Right atrium auricular region (tissue), 2 donors: ENCODE measurements around the gene USP22. TPM values are rescaled to one million over a fixed set of nuclear protein-coding genes. Genes with fewer than 3 reads are reported as not detected.
A peak's percentile ranks its signal among the peaks of the same experiment; 100 is the strongest.

Experiments used
- DNase-seq: peaks from one replicate; pipeline ENCODE4 v3.0.0-alpha.2; 2019; ENCODE audit warnings: low spot score
- H3K27ac ChIP-seq, 2 donors: fragments of 200-600 bp; sonication (generic); 1 replicate in 1 of 2; 2 replicates in 1 of 2; pipeline ENCODE4 v1.5.1; 2016 to 2019
- H3K27me3 ChIP-seq, 2 donors: fragments of 200-600 bp; sonication (generic); one replicate each; pipeline versions ENCODE4 v1.5.1 to v1.6.0; 2017 to 2019
- H3K36me3 ChIP-seq: fragments of 200-600 bp; sonication (generic); one replicate; pipeline ENCODE4 v1.5.1; 2016
- H3K4me1 ChIP-seq, 2 donors: fragments of 200-600 bp; sonication (generic); one replicate each; pipeline versions ENCODE4 v1.5.1 to v1.6.0; 2017 to 2019
- H3K4me3 ChIP-seq, 2 donors: fragments of 200-600 bp; sonication (generic); 1 replicate in 1 of 2; 2 replicates in 1 of 2; pipeline ENCODE4 v1.5.1; 2017 to 2019; ENCODE audit warnings: mild to moderate bottlenecking in 1 of 2, moderate library complexity in 1 of 2
- H3K9me3 ChIP-seq, 2 donors: fragments of 200-600 bp; sonication (generic); one replicate each; pipeline ENCODE4 v1.5.1; 2019
- total RNA-seq, 2 donors: library from RNA; depleted of rRNA; stranded (reverse); fragments of >200 nt; gene quantifications; one replicate each; pipeline ENCODE4 v1.1.0, GENCODE V29; 2016
- TF ChIP-seq, protein P1 (sequence below), 2 donors: fragments of 200-600 bp; sonication (generic); IDR thresholded peaks; one replicate each; pipeline ENCODE4 v1.5.1; 2019; ENCODE audit warnings: antibody characterized with exemption in 2 of 2

The USP22 gene
- total RNA-seq, 2 donors from 2014 or later, result 151 to 179 TPM

DNA sequence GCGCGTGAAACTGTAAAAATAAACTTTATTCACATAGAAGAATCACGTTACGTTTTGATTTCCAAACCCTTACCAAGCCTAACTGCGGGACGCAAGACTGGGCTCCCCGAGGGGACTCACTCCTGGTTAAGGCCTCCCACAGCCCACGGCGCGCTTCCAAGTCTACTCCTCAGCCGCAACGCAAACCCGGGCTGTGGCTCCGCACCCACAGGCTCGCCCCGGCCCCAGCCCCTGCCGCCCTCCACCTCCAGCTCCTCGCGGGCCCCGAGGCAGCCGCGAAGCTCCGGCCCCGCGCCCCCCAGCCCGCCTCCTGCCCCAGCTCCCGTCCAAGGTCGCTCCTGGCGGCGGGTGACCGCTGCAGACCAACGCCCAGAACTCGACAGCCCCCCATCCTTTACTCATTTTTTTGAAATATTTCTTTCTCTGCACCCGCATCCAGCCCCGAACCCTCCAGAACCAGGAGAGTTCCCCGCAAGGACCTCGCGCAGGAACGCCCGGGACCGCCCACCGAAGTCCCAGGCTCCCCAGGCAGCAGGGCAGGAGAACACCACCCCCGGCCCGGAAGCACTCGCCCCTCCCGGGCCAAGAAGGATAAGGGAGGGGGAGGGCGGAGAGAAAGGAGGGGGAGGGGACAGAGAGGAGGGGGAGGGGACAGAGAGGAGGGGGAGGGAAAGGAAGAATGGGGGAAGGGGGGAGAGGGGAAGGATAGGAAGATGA is 912 bp downstream of the USP22 start:
- peak overlapping the region; percentile 92 to 94 for H3K4me3 ChIP-seq
- H3K9me3 ChIP-seq, result no peaks in the 10 kb centered on the region
- H3K27ac ChIP-seq, result peak overlapping the region; percentile 99 to 100
- H3K36me3 ChIP-seq, result no peaks in the 10 kb centered on the region
- TF ChIP-seq, protein P1, sequence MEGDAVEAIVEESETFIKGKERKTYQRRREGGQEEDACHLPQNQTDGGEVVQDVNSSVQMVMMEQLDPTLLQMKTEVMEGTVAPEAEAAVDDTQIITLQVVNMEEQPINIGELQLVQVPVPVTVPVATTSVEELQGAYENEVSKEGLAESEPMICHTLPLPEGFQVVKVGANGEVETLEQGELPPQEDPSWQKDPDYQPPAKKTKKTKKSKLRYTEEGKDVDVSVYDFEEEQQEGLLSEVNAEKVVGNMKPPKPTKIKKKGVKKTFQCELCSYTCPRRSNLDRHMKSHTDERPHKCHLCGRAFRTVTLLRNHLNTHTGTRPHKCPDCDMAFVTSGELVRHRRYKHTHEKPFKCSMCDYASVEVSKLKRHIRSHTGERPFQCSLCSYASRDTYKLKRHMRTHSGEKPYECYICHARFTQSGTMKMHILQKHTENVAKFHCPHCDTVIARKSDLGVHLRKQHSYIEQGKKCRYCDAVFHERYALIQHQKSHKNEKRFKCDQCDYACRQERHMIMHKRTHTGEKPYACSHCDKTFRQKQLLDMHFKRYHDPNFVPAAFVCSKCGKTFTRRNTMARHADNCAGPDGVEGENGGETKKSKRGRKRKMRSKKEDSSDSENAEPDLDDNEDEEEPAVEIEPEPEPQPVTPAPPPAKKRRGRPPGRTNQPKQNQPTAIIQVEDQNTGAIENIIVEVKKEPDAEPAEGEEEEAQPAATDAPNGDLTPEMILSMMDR (IDR thresholded peaks at IDR 0.05), result no peak
- H3K27me3 ChIP-seq, result no peaks in the 10 kb centered on the region
- DNase-seq, result peak; percentile 89
- H3K4me1 ChIP-seq, result peaks cover 0 to 49% of the 10 kb centered on the region in 2 donors

DNA sequence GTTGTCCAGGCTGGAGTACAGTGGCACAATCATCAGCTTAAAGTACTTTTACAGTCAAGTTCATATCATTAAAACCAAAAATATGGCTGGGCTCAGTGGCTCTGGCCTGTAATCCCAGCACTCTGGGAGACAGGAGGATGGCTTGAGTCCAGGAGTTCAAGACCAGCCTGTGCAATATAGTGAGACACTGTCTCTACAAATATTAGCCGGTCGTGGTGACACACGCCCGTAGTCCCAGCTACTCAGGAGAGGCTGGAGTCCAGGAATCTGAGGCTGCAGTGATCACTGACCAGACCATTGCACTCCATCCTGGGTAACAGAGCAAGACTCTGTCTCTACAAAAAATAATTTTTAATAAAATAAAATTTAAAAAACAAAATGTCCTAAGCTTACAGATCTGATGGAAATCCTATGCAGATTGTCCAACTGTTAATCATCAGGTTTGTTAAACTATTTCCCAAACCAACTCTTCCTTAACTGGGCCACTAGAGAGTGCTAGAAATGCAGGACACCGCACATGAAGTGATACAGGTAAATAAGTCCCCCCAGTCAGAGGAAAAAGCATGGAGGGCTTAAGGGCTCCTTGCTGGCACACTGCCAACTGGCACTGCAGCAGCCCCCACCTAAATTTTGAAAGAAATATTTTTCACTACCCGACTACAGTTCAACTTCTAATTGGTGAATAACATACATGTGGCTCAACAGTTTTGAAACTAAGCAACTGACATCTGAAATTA is 2.8 kb downstream of the USP22 start:
- peak overlapping the region; percentile 99 to 100 for H3K27ac ChIP-seq
- H3K4me3 ChIP-seq, result peak overlapping the region in 1 of 2 donors; percentile 92
- TF ChIP-seq, protein P1 (IDR thresholded peaks at IDR 0.05), result peak in 1 of 2 donors; percentile 47
- no peak for DNase-seq
- H3K27me3 ChIP-seq, result no peaks in the 10 kb centered on the region
- H3K36me3 ChIP-seq, result no peaks in the 10 kb centered on the region
- H3K4me1 ChIP-seq, result peaks cover 0 to 66% of the 10 kb centered on the region in 2 donors
- H3K9me3 ChIP-seq, result no peaks in the 10 kb centered on the region

DNA sequence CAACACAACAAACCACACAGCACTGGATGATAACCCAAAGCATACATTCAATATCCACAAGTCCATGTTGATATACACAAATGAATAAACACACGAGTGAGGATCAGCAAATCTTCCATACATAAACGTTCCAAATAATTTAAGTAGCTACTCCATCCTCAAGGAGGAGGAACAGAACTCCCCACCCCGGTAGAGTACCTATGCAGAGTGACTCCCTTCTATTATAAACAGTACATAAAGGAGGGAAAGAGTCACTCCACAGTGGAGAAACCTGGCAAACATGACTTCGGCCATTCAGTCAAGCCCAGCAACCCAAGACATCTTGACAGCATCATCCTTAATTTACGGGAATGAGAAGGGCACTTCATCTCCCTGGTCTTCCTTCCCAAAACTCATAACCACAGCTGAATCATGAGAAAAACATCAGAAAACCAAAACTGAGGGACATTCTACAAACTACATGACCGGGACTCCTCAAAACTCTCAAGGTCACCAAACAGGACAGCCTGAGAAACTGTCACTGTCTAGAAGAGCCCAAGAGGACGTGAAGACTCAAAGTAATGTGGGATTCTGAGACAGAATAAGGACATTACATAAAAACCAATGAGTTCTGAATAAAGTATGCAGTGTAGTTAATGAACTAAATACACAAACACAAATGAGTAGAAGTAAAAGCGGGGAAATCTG is 5.6 kb downstream of the USP22 start:
- H3K4me3 ChIP-seq, result no peak overlapping the region
- H3K36me3 ChIP-seq, result no peaks in the 10 kb centered on the region
- no peaks in the 10 kb centered on the region for H3K9me3 ChIP-seq
- H3K4me1 ChIP-seq, result peaks cover 0 to 86% of the 10 kb centered on the region in 2 donors
- H3K27me3 ChIP-seq, result no peaks in the 10 kb centered on the region
- TF ChIP-seq, protein P1 (IDR thresholded peaks at IDR 0.05), result no peak
- H3K27ac ChIP-seq, result peak overlapping the region in 1 of 2 donors; percentile 14
- no peak for DNase-seq

DNA sequence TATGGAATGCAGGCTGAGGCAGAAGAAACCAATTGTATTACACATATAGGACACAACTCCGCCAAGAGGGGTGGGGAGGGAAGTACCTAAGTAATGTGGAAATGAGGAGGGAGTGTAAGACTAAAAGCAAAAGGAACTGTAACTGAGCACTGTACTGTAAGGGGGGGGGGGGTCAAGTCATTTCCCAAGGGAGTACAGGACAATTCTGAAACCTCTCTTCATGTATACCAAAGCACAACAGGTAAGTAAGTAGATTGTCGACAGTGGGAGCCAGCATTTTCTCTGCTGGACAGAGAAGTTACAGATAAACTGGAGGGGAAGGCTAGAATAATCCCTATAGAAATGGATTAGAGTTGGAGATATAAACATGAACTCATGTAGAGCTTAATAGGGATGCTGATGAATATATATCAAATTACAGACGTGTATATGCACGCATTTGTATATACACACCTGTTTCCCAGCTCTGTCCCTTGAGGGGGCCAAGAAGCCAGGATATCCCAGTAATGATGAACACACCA is 6.4 kb downstream of the USP22 start:
- peaks cover 0 to 94% of the 10 kb centered on the region in 2 donors for H3K4me1 ChIP-seq
- no peaks in the 10 kb centered on the region for H3K9me3 ChIP-seq
- no peaks in the 10 kb centered on the region for H3K36me3 ChIP-seq
- peak overlapping the region in 1 of 2 donors; percentile 14 for H3K27ac ChIP-seq
- H3K4me3 ChIP-seq, result no peak overlapping the region
- DNase-seq, result no peak
- TF ChIP-seq, protein P1 (IDR thresholded peaks at IDR 0.05), result no peak
- no peaks in the 10 kb centered on the region for H3K27me3 ChIP-seq

DNA sequence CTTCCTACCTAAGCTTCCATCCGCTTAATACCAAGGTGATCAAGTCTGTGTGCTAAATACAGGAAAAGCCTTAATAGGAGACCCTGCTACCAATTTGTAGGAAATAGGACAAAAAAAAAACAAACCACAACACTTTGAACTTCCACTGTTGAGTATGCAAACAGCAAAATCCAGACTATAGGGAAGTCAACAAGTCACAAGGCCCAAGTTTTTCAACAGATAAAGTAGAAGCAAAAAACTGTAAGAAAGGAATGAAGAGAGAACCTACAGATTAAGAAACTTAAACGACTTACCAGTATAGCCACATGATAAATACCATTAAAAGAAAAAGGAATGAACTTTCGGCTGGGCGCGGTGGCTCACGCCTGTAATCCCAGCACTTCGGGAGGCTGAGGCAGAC is 7.4 kb downstream of the USP22 start:
- H3K9me3 ChIP-seq, result no peaks in the 10 kb centered on the region
- H3K36me3 ChIP-seq, result no peaks in the 10 kb centered on the region
- no peak for DNase-seq
- H3K4me1 ChIP-seq, result peaks cover 0 to 91% of the 10 kb centered on the region in 2 donors
- H3K4me3 ChIP-seq, result no peak overlapping the region
- TF ChIP-seq, protein P1 (IDR thresholded peaks at IDR 0.05), result no peak
- no peaks in the 10 kb centered on the region for H3K27me3 ChIP-seq
- H3K27ac ChIP-seq, result peak overlapping the region; percentile 66 to 70
